Gastroesophageal sphincter (tissue), 3 donors: ENCODE data around the gene SYNDIG1L.

ENCODE experiments used
- CTCF ChIP-seq, 4 experiments: fragments of 200-600 bp in 2 of 4; fragments of 450-650 bp in 2 of 4; sonication (generic) in 1 of 4; IDR thresholded peaks; one replicate each; pipeline ENCODE4 v1.5.1; 2017 to 2019; ENCODE audit warnings: antibody characterized with exemption in 4 of 4, mild to moderate bottlenecking in 2 of 4, moderate library complexity in 2 of 4
- EP300 ChIP-seq: sonication (generic); formaldehyde crosslinking; IDR thresholded peaks from one replicate; pipeline ENCODE4 v1.6.1; 2017; ENCODE audit warnings: antibody characterized with exemption, mild to moderate bottlenecking
- POLR2A ChIP-seq, 2 donors: fragments of 450-650 bp; IDR thresholded peaks; one replicate each; pipeline ENCODE4 v1.6.1; 2017; ENCODE audit warnings: antibody characterized with exemption in 2 of 2, mild to moderate bottlenecking in 2 of 2, moderate library complexity in 1 of 2
- POLR2AphosphoS5 ChIP-seq: sonication (generic); formaldehyde crosslinking; IDR thresholded peaks from one replicate; pipeline ENCODE4 v1.6.1; 2017; ENCODE audit warnings: antibody characterized with exemption

- TF ChIP-seq POLR2A (IDR thresholded peaks at IDR 0.05) = no peak
- no peak for TF ChIP-seq CTCF (IDR thresholded peaks at IDR 0.05)
- no peak for TF ChIP-seq POLR2AphosphoS5
- TF ChIP-seq EP300 = no peak
Observed at GRCh38 chr14:74407801-74408154, 18.2 kb downstream of the SYNDIG1L start.
